ENCODE data around the gene NOP56. TPM values are rescaled to one million over a fixed set of nuclear protein-coding genes. Genes with fewer than 3 reads are reported as not detected.

Gene NOP56
- polyA plus RNA-seq, 1 donor (not counting 4 experiments of a cell fraction or from before 2014, with no cell fraction given), result 242 TPM

- no peak overlapping the region for H3K9ac ChIP-seq (ENCODE audit: control insufficient read depth, extremely low read depth, insufficient read depth, low read length)
- no peaks in the 10 kb centered on the region for H4K20me1 ChIP-seq (ENCODE audit: control insufficient read depth, extremely low read depth, insufficient read depth, low read length)
- no peak overlapping the region for H3K4me3 ChIP-seq (ENCODE audit: control insufficient read depth in 2 of 3, extremely low read depth in 1 of 3, insufficient read depth in 2 of 3, low read depth in 1 of 3, low read length in 3 of 3)
- dilution Hi-C loops (cut with MboI; ENCODE audit: extremely low pct_ligation_motif_present, low sequenced_read_pairs), result no loop called here
- H3K36me3 ChIP-seq (ENCODE audit: control insufficient read depth in 2 of 2, extremely low read depth in 1 of 2, insufficient read depth in 2 of 2, low read length in 2 of 2), result no peaks in the 10 kb centered on the region
- no peaks in the 10 kb centered on the region for H3K79me2 ChIP-seq (ENCODE audit: control insufficient read depth, insufficient read depth, low read length)
- no peaks in the 10 kb centered on the region for H3K9me1 ChIP-seq (ENCODE audit: control insufficient read depth, extremely low read depth, insufficient read depth, low read length)
- no peak overlapping the region for H3K4me2 ChIP-seq (ENCODE audit: control insufficient read depth, extremely low read depth, insufficient read depth, low read depth, low read length)
- H3K27ac ChIP-seq (ENCODE audit: control insufficient read depth, insufficient read depth, low read length), result no peak overlapping the region
- H3K4me1 ChIP-seq (ENCODE audit: control insufficient read depth, extremely low read depth, insufficient read depth, low read length), result no peaks in the 10 kb centered on the region
- DNase-seq (ENCODE audit: low read depth, low spot score) (no peak), FAIRE-seq (no peak)
- peaks cover 60% of the 10 kb centered on the region for H3K27me3 ChIP-seq (ENCODE audit: control insufficient read depth, extremely low read depth, insufficient read depth, low read length)
- no peaks in the 10 kb centered on the region for H3K9me3 ChIP-seq (ENCODE audit: control insufficient read depth, low read depth, low read length)
- TF ChIP-seq CTCF (optimal IDR thresholded peaks at IDR 0.05 in 1 of 3, IDR thresholded peaks at IDR 0.05 in 1 of 3, conservative IDR thresholded peaks at IDR 0.05 in 1 of 3; ENCODE audit: extremely low read depth in 1 of 3, insufficient read depth in 2 of 3, low read length in 3 of 3) (no peak), EZH2 (IDR thresholded peaks at IDR 0.05; ENCODE audit: low read length) (no peak)
- no peak overlapping the region for H2AFZ ChIP-seq (ENCODE audit: control insufficient read depth, low read length)
These were observed 38.7 kb downstream of the NOP56 start for GRCh38 chr20:2691127-2691526.

GRCh38 chr20:2691663-2692035 lies 39.2 kb downstream of the NOP56 start:
- no peak for FAIRE-seq
- Histone ChIP-seq H2AFZ (ENCODE audit: control insufficient read depth, low read length) (no peak overlapping the region), H3K79me2 (ENCODE audit: control insufficient read depth, insufficient read depth, low read length) (no peaks in the 10 kb centered on the region), H3K27me3 (ENCODE audit: control insufficient read depth, extremely low read depth, insufficient read depth, low read length) (peaks cover 64% of the 10 kb centered on the region), H3K4me2 (ENCODE audit: control insufficient read depth, extremely low read depth, insufficient read depth, low read depth, low read length) (no peak overlapping the region), H3K4me3 (ENCODE audit: control insufficient read depth in 2 of 3, extremely low read depth in 1 of 3, insufficient read depth in 2 of 3, low read depth in 1 of 3, low read length in 3 of 3) (peak overlapping the region in 1 of 3 experiments; percentile 59), H3K4me1 (ENCODE audit: control insufficient read depth, extremely low read depth, insufficient read depth, low read length) (no peaks in the 10 kb centered on the region), H3K9me1 (ENCODE audit: control insufficient read depth, extremely low read depth, insufficient read depth, low read length) (no peaks in the 10 kb centered on the region), H3K36me3 (ENCODE audit: control insufficient read depth in 2 of 2, extremely low read depth in 1 of 2, insufficient read depth in 2 of 2, low read length in 2 of 2) (no peaks in the 10 kb centered on the region), H3K27ac (ENCODE audit: control insufficient read depth, insufficient read depth, low read length) (no peak overlapping the region), H3K9ac (ENCODE audit: control insufficient read depth, extremely low read depth, insufficient read depth, low read length) (no peak overlapping the region), H3K9me3 (ENCODE audit: control insufficient read depth, low read depth, low read length) (no peaks in the 10 kb centered on the region), H4K20me1 (ENCODE audit: control insufficient read depth, extremely low read depth, insufficient read depth, low read length) (no peaks in the 10 kb centered on the region)
- no peak for TF ChIP-seq CTCF (optimal IDR thresholded peaks at IDR 0.05 in 1 of 3, IDR thresholded peaks at IDR 0.05 in 1 of 3, conservative IDR thresholded peaks at IDR 0.05 in 1 of 3; ENCODE audit: extremely low read depth in 1 of 3, insufficient read depth in 2 of 3, low read length in 3 of 3)
- TF ChIP-seq EZH2 (IDR thresholded peaks at IDR 0.05; ENCODE audit: low read length), result no peak
- no peak for DNase-seq (ENCODE audit: low read depth, low spot score)
- dilution Hi-C loops (cut with MboI; ENCODE audit: extremely low pct_ligation_motif_present, low sequenced_read_pairs), result no loop called here
